ENCODE results near the gene CCT2. TPM values are rescaled to one million over a fixed set of nuclear protein-coding genes. Genes with fewer than 3 reads are reported as not detected.

The CCT2 gene
- total and polyA plus RNA-seq, 2 of the 13 experiments (the other 11 are each of a cell fraction or from before 2014, with no cell fraction given), result 209 to 388 TPM

- no peak for ATAC-seq
- no peak for DNase-seq (ENCODE audit: low spot score)
- H4K20me1 ChIP-seq (ENCODE audit: insufficient read depth, low read length), result no peaks in the 10 kb centered on the region
- TF ChIP-seq ETV5 (CRISPR knock-in tag; IDR thresholded peaks at IDR 0.05; ENCODE audit: borderline replicate concordance), result no peak
- no peak for TF ChIP-seq TOPORS (CRISPR knock-in tag; IDR thresholded peaks at IDR 0.05)
- no peak for TF ChIP-seq ZNF746 (CRISPR knock-in tag; IDR thresholded peaks at IDR 0.05)
- TF ChIP-seq ZNF33B (CRISPR knock-in tag; IDR thresholded peaks at IDR 0.05), result no peak
- no peak for TF ChIP-seq RELA (CRISPR knock-in tag; IDR thresholded peaks at IDR 0.05)
- TF ChIP-seq ZNF136 (CRISPR knock-in tag; IDR thresholded peaks at IDR 0.05; ENCODE audit: low read depth), result no peak
- TF ChIP-seq NR2F6 (IDR thresholded peaks at IDR 0.05), result no peak
- TF ChIP-seq NR2F6 (CRISPR knock-in tag; IDR thresholded peaks at IDR 0.05), result no peak
- no peak for TF ChIP-seq STAT6 (CRISPR knock-in tag; IDR thresholded peaks at IDR 0.05; ENCODE audit: borderline replicate concordance)
- no peak for TF ChIP-seq FOSL2 (CRISPR knock-in tag; IDR thresholded peaks at IDR 0.05)
- no peak for TF ChIP-seq PRDM4 (CRISPR knock-in tag; IDR thresholded peaks at IDR 0.05; ENCODE audit: borderline replicate concordance)
- TF ChIP-seq MLXIP (CRISPR knock-in tag; IDR thresholded peaks at IDR 0.05; ENCODE audit: borderline replicate concordance), result no peak
- no peak for TF ChIP-seq ZNF460 (CRISPR knock-in tag; IDR thresholded peaks at IDR 0.05; ENCODE audit: borderline replicate concordance)
- TF ChIP-seq ZNF784 (CRISPR knock-in tag; IDR thresholded peaks at IDR 0.05; ENCODE audit: borderline replicate concordance), result no peak
- TF ChIP-seq ZFY (CRISPR knock-in tag; IDR thresholded peaks at IDR 0.05), result no peak
- TF ChIP-seq MED8 (CRISPR knock-in tag; IDR thresholded peaks at IDR 0.05; ENCODE audit: insufficient replicate concordance), result no peak
- TF ChIP-seq NCOA1 (CRISPR knock-in tag; IDR thresholded peaks at IDR 0.05), result no peak
- POLR2A ChIA-PET, result no interaction called here
- no peak overlapping the region for H3K9ac ChIP-seq (ENCODE audit: insufficient read depth, low read depth, low read length)
- H3K4me2 ChIP-seq (ENCODE audit: low read depth, low read length), result no peak overlapping the region
- no peak overlapping the region for H3K4me3 ChIP-seq (replicated peaks in 1 of 3; ENCODE audit: insufficient read depth in 1 of 3, low read depth in 2 of 3, low read length in 3 of 3)
- no peaks in the 10 kb centered on the region; a peak in 1 of 5 replicates for H3K27me3 ChIP-seq (ENCODE audit: control insufficient read depth in 1 of 2, insufficient read depth in 2 of 2, low read length in 2 of 2)
- H2AFZ ChIP-seq (ENCODE audit: low read length), result no peak overlapping the region
- no peak for FAIRE-seq
- intact Hi-C loops (cut with micrococcal nuclease; ENCODE audit: unreplicated experiment), result no loop called here
- no peaks in the 10 kb centered on the region for H3K79me2 ChIP-seq (ENCODE audit: insufficient read depth, low read length)
- BruUV-seq (replicated peaks), result no TSS peak
- in situ Hi-C loops (cut with HindIII; ENCODE audit: extremely low pct_ligation_motif_present, low pct_unique_long_range_greater_than_20kb), result no loop called here
- no peaks in the 10 kb centered on the region for H3K4me1 ChIP-seq (ENCODE audit: insufficient read depth, low read length)
- no peaks in the 10 kb centered on the region for H3K9me3 ChIP-seq (ENCODE audit: low read length)
- H3K27ac ChIP-seq (ENCODE audit: extremely low read length, insufficient read depth, low read length), result no peak overlapping the region
- H3K36me3 ChIP-seq (replicated peaks in 1 of 2; ENCODE audit: control insufficient read depth in 1 of 2, insufficient read depth in 2 of 2, low read length in 2 of 2), result peaks cover 0 to 3% of the 10 kb centered on the region in 2 experiments; a peak in 1 of 5 replicates
- CTCF ChIA-PET (ENCODE audit: low intra/inter-chr PET ratio, low total read pairs), result no interaction called here
- 100% methylated on average over 1 of the region's 1 CpG for WGBS (ENCODE audit: low lambda C conversion rate)
Observed at GRCh38 chr12:69544087-69544486, 41.2 kb upstream of the CCT2 start.
